ENCODE results near the gene RASSF3.
"Not testable (repeated sequence)": the region's sequence is repeated elsewhere in the genome, so short reads cannot be mapped to it uniquely, and the experiment has no call there.

RASSF3 gene

GRCh38 chr12:64595863-64596793 lies 14.2 kb upstream of the RASSF3 start:
- no peak for DNase-seq (ENCODE audit: low read depth in 2 of 2)

DNA sequence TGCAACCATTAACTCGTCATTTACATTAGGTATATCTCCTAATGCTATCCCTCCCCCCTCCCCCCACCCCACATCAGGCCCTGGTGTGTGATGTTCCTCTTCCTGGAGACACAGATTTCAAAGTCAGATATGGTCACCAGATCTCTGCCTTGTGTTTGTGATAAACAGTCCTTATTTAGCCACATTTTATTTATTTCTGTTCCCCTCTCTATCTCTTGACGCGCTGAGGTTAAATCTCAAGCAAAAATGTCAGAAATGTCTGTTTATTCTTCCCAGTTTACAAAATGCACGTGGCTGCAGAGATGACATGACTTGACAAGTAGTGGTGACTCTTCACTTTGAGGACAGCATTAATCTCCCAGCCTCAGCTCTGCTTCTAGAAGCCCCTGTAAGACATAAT lies 11.5 kb upstream of the RASSF3 start:
- no peak for DNase-seq (ENCODE audit: low read depth in 2 of 2)

DNA sequence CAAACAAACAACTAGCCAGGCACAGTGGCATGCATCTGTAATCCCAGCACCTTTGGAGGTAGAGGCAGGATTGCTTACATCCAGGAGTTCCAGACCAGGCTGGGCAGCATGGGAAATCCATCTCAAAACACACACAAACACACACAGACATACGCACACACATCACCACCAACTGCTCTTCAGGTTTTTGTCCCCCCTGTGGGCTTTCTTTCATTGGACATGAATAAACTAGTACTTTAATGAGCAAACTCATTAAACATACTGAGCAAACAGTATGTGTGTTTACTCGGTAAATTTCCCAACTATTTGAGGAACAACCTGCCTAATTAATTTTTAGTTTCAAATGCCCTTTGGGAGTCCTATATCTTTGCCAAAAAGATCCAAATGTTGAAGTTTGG lies 10.1 kb upstream of the RASSF3 start:
- no peak for DNase-seq (ENCODE audit: low read depth in 2 of 2)

GRCh38 chr12:64603183-64603841 lies 7.0 kb upstream of the RASSF3 start:
- no peak for DNase-seq (ENCODE audit: low read depth in 2 of 2)

DNA sequence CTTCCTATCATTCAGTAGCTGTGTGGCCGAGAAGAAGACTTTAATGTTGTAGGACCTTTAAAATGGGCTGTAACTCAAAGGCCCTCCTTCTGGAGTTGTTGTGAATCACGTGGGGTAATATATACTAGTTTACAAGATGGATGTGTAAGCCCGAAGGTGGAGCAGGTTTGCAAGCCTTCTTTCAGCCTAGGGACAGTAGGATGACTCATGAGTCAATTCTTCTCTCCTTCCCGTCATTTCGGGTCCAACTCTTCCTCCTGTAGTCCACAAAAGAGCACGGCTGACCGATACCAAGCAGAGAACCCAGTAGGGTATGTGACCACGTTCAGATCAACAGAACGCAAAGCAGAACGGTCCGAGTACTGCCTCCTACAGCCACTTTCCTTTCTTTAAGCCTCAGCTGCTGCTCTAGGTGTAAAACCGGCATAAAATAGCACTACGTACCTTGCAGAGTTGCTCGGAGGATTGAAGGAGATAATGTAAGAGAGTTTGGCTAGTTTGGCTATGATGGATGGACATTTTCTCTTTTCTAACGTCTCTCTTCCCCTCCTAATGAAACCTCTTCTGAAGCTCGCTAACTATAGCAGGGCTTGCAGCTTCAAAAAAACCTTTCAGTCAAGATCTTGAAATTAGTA lies 1.3 kb upstream of the RASSF3 start:
- DNase-seq (ENCODE audit: low read depth in 2 of 2): peak in 1 of 2 donors; percentile 18

GRCh38 chr12:64609536-64610078 lies 688 bp upstream of the RASSF3 start:
- DNase-seq (ENCODE audit: low read depth in 2 of 2): no peak

GRCh38 chr12:64610660-64611340 lies 505 bp downstream of the RASSF3 start:
- DNase-seq (ENCODE audit: low read depth in 2 of 2): peak; percentile 47 to 73

DNA sequence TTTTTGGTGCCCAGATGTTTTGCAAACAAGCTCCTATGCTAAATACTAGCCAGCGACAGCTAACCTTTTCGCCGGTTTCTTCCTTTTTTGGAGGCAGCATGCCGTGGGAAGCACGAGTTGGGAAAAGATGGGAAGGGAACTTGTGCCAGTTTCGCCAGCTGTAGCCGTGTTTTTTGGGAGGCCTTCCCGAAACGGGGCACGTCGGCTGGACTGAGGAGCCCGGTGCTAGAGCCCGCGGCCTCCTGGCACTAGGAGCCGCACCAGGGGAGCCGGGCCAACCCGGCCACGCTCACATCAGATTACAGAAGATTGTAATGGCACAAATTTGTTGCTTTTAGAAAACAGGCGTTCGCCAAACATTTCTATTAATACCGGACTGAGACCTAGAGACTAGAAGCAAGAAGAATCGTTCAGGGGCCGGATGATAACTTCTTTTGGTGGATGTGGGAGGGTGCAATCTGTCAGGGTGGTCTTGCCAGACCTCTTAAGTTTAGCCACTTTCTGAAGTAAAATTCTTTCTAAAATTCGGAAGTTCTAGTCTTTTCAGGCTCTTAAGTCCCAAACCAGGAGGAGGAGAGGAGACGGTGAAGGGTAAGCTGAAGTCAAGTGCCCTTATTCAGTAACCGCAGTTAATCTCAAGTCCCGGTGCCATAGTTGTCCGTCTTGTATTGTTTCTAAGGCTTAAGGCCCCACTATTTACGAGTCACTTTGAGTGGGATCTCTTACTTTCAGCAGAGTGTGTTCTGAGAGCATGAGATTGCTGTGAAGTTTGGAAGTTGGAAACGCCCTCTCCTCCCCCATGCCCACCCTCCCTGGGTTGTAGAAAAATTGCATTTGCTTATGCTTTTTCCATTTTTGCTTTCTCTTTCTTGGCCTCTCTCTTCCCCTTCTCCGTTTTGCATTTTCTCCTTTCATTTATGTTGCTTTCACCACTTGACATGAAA lies 1.3 kb downstream of the RASSF3 start:
- DNase-seq (ENCODE audit: low read depth in 2 of 2): no peak

GRCh38 chr12:64612843-64613242 lies 2.5 kb downstream of the RASSF3 start:
- DNase-seq (ENCODE audit: low read depth in 2 of 2): no peak

- DNase-seq (ENCODE audit: low read depth in 2 of 2): not testable (repeated sequence)
Measured at GRCh38 chr12:64613775-64614398, 3.6 kb downstream of the RASSF3 start.

DNA sequence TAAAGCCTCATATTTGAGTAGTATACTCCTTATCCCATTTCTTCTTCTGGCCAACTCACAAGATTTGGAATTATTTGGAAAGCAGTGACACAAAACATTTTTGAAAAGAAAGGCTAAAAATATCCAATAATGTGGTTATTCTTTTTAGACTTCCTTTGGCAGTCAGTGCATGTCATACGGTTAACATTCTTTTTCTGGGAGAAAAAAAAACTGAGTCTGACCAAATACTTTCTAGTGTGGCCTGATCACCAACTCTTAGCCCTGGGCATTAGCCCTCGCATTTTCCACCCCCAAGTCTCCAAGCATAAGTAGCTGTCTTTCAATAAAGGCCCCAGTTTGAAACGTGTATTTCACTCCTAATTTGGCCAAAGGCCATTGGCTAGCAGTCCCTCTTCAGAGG lies 5.9 kb downstream of the RASSF3 start:
- DNase-seq (ENCODE audit: low read depth in 2 of 2): no peak

DNA sequence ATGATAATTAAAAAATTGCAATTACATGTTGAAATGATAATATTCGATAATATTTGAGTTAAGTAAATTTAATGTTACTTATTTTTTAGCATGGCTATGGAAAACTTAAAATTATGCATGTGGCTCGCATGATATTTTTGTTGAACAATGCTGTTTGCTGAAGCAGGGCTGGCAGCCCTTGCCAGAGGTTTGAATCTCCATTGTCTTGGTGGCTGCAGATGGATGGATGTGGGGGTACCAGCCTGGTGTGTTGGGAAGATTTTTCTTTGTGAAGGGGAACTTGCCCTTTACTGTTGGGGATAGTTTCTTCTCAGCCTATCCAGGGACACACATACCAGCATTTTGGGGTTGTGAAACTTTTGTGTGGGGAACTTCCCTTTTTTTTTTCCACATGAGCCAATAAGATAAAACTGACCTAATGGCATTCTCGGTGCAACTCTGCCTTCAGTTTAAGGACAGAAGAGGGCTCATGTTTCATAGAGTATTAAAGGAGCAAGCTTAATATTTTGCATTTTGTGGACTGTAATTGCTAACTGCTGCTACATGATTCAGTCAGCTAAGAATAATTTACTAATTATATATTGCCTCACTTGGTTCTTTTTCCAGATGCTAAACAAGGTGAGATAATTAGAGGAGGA lies 8.8 kb downstream of the RASSF3 start:
- DNase-seq (ENCODE audit: low read depth in 2 of 2): no peak

GRCh38 chr12:64621257-64621942 lies 11.1 kb downstream of the RASSF3 start:
- DNase-seq (ENCODE audit: low read depth in 2 of 2): no peak

DNA sequence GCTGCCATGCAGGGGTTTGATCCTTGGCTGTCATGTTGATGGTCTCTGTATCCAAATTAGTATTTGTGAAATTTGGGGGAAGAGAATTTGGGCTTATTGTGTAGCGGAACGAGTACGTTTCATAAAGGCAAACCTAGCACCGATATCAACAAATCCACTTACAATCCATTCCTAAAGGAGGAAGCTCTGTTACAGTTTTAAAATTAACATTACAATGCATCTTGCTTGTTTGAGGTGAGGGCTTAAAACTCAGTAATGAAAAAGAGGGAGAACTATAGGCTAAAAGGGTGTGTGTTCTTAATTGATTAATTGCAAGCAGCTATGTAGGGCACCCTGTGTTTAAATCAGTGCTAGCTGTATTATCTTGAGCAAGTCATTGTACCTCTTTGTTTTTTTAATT lies 13.7 kb downstream of the RASSF3 start:
- no peak for DNase-seq (ENCODE audit: low read depth in 2 of 2)

DNA sequence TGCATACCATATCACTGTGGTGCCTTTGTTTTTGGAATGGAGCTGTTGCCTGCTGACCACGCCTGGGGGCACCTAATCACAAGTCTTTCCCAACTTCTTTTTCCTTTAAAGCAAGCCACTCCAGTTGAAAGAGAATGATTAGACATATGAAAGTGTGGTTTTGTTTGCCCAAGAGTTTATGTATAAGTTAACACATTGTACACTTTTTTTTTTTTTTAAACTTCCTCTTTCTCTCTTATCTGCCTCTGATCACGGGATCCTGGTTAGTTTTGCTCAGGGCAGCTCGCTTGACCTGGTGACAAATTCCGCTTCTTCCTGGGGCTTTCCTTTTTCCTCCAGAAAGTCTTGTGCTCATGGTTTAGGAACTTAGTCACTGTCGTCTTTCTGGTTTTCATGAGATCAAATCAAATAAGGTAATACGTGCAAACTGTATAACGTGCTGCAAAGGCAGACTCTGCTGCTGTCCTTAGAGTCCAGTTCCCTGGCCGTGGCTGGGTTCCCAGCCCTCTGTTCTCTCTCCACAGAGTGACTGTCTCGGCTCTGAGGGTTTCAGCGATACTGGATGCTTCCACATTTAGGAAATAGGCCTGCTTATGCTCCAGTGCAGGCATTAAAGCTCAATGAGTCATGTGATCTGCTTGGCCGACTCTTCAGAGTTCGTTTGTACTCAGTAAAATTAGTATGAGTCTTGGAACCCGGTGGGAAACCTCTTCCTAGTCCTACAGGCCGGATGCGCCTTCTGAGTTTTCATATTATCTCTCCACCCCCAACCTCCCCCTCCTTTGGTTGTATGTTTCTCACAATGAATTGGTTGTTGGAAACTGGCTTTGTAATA lies 15.2 kb downstream of the RASSF3 start:
- DNase-seq (ENCODE audit: low read depth in 2 of 2): no peak

DNA sequence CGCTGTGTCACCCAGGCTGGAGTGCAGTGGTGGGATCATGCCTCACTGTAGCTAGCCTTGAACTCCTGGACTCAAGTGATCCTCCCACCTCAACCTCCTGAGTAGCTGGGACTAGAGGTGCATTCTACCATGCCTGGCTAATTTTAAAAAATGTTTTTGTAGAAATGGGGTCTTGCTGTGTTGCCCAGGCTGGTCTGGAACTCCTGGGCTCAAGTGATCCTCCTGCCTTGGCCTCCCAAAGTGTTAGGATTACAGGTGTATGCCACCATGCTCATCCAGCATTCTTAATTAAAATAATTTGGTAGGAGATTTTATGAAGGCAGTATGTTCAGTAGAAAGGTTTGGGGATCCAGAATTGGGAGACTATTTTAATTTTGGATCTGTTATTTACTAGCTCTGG lies 16.3 kb downstream of the RASSF3 start:
- DNase-seq (ENCODE audit: low read depth in 2 of 2): not testable (repeated sequence)

- no peak for DNase-seq (ENCODE audit: low read depth in 2 of 2)
Measured at GRCh38 chr12:64627771-64628170, 17.5 kb downstream of the RASSF3 start.

DNA sequence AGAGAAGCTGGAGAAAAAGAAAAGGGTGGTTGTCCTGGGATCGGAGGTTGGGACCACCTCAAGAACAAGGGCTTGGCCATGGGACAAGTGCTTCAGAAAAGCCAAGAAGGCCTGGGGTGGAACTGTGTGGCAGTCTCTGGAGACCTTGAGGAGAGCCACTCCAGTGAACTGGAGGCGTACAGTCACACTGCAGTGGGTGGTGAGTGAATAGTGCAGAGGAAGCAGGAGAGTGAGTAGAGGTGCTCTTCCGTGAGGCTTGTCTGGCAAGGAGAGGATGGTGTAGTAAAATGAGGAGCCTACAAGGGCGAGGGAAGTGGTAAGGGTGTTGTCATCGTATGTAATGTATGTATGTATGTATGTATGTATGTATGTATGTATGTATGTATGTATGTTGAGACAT lies 20.9 kb downstream of the RASSF3 start:
- no peak for DNase-seq (ENCODE audit: low read depth in 2 of 2)
